HG02763 (cell line): Measurements from ENCODE around the gene KCNQ5.
A peak's percentile ranks its signal among the peaks of the same experiment; 100 is the strongest.
"Not testable (repeated sequence)": the region's sequence is repeated elsewhere in the genome, so short reads cannot be mapped to it uniquely, and the experiment has no call there.

Experiments
- ATAC-seq: cut with Tn5 transposase; IDR thresholded peaks from one replicate; pipeline ENCODE4 v1.9.1; 2021; ENCODE audit warnings: mild to moderate bottlenecking, moderate library complexity; ENCODE audit not compliant: unreplicated experiment

KCNQ5 gene

DNA sequence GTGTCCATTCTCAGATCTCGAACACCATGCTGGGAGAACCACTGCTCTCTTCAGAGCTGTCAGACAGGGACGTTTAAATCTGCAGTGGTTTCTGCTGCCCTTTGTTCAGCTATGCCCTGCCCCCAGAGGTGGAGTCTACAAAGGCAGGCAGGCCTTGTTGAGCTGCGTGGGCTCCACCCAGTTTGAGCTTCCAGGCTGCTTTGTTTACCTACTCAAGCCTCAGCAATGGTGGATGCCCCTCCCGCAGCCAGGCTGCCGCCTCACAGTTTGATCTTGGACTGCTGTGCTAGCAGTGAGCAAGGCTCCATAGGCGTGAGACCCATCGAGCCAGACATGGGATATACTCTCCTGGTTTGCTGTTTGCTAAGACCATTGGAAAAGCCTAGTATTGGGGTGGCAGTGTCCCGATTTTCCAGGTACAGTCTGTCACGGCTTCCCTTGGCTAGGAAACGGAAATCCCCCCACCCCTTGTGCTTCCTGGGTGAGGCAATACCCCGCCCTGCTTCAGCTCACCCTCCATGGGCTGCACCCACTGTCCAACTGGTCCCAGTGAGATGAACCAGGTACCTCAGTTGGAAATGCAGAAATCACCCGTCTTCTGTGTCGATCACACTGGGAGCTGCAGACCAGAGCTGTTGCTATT is 362.4 kb downstream of the KCNQ5 start:
- ATAC-seq: not testable (repeated sequence)

DNA sequence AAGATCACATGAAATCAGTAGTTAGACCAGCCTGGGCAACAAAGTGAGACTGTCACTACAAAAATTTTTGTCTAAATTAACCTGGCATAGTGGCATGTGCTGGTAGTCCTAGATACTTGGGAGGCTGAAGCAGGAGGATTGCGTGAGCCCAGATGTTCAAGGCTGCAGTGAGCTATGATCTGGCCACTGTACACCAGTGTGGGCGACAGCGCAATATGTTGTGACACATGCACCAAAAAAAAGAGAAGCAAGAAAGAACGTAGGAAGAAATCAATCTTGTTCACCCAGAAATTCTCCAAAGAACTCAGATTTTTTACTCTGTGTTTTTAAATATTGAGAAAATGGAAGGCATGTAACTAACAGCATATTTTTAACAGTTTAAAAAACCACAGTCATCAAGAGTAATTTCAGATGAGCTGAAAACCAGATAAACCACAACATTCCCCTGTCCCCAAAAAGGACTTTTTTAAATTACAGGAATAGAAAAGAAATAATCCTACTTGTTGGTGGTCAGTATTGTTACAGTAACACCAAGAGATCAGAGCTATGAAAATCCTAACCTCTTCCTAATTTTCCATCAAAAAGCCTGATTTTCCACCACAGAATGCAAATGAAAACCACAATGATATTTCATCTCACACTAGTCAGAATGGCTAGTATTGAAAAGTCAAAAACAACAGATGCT is 363.3 kb downstream of the KCNQ5 start:
- no peak for ATAC-seq

DNA sequence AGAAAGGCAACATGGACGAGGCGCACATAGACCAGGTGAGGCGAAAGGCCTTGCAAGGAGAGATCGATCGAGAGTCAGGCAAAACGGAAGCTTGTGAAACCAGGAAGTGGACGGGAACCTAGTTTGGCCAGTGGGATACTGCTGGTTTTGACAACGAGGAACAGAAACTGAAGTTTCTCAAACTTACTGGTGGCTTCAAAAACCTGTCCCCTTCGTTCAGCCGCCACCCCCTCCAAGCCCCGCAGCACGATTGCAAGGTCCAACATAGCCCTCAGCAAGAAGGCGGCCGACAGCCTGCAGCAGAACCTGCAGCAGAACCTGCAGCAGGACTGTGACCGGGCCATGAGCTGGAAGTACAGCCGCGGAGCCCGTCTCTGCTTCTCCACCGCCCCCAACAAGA is 365.4 kb downstream of the KCNQ5 start:
- ATAC-seq: no peak

DNA sequence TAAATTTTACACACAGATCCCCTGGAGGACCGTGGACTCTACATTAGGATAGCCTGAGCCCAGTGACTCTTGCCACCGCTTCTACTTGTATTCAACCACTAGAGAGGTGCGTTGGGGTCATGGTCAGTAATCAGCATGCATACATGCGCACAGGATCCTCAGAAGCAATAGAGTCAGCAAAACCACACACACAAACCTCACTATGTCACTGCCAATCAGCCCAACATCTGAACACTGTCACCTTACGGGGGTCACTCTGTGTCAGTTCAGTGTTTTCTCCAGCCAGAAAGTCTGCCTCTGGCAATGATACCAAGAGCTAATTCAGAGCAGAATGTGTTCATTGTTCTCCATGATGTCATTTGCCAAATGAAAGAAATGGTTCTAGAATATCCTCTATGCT is 378.1 kb downstream of the KCNQ5 start:
- no peak for ATAC-seq

DNA sequence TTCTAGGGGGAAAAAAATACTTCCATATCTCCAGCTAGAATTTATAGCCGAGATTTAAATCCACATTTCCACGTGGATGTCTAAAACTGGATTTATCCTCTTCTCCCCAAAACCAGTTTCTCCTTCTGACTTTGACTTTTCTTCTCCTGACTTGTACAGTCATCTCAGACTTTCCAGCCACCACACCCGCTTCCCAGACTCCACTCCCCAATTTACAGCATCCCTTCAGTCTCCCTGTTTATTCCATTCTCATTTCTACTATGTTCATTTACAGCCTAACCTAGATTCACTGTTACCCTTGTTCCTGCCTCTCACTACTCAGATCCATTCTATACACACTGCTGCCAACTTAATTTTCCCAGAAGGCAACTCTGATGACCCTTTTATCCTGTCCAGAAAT is 378.6 kb downstream of the KCNQ5 start:
- no peak for ATAC-seq

DNA sequence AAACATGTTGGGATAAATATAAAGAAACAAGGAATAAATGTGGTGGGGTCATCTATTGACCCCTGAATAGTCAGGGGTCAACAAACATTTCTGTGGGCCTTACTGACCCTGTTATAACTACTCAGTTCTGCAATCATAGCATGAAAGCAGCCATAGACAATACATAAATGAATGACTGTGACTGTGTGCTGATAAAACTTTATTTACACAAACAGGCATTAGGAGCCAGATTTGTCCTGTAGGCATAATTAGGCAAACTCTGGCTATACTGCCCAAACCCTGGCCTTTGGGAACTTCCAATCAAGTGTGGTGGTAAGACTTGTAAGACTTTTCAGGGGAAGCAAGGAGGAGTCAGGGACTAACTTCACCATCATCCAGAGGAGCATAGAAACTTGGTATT is 380.7 kb downstream of the KCNQ5 start:
- no peak for ATAC-seq

DNA sequence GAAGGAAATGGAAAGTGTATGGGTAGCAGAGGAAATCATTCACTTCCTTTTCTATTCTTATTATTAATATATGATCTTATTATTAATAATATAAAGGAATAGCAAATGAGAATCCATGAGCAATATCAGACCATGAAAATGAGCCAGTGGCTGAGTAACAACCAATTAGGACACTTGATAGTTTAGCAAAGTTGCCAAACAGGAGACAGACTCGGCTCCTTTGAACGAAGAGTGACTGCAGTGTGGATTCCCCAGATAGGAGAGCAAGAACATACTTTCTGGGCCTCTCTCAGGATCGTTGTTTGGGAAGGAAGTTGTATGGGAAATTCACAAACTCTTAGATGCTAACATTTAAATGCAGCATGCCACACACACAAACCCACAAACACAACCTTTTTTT is 381.4 kb downstream of the KCNQ5 start:
- ATAC-seq: no peak

DNA sequence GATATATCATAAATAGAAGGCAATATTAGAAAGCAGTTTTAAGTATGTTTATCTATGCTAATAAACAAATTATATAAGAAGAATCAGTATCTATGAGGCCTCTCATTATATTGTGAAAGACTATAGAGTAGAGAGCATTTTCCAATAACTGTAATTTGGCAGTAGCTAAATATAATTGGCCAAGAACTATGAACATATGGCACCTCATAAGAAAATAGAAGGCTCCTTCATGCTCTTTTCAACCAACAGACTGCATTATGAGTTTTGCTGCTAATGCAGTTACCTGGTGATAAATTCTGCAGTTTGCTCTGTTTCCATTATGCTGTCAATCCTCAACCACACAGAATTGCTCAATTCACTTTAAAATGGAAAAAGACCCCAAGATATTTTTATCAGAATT is 382.4 kb downstream of the KCNQ5 start:
- ATAC-seq: no peak

DNA sequence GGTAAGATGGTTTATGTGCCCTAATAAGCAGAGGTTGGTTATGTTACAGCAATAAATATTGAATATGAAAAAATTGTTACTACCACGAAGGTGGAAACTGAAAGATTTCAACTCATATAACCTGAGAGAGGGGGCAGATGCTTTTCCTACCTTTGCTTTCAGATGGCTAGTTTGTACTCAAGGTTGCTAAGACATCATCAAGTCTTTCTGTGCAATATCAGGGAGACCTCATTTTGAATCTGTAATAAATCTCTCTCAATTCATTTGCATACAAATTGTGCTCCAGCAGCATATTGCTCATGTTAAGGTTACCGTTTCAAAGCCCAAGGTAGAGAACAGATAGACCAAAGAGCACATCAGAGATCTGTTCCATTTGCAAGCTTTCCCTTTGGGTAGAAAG is 383.0 kb downstream of the KCNQ5 start:
- ATAC-seq: no peak

DNA sequence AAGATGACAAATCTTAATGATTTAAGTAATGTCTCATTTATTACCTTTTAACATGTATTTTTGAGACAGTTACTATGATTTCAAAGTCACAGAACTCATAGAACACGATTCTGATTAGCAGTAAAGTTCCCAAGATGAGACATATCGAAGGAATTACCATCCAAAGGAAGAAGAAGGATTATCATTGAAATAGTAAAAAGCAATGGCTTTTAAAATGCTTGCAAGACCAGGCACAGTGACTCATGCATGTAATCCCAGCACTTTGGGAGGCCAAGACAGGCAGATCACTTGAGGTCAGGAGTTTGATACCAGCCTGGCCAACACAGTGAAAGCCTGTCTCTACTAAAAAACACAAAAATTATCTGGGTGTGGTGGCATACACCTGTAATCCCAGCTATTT is 384.3 kb downstream of the KCNQ5 start:
- ATAC-seq: no peak

DNA sequence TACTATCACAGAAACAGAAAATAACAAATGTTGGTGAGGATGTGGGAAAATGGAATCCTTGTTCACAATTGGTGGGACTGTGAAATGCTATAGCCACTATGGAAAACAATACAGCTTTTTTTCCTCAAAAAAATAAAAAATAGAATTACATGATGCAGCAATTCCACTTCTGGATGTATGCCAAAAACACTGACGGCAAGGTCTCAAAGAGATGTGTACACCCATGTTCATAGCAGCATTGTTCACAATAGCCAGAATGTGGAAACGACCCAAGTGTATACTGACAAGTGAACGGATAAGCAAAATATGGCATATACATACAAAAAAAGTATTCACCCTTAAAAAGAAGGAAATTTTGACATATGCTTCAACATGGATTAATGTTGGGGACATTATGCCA is 390.1 kb downstream of the KCNQ5 start:
- no peak for ATAC-seq

DNA sequence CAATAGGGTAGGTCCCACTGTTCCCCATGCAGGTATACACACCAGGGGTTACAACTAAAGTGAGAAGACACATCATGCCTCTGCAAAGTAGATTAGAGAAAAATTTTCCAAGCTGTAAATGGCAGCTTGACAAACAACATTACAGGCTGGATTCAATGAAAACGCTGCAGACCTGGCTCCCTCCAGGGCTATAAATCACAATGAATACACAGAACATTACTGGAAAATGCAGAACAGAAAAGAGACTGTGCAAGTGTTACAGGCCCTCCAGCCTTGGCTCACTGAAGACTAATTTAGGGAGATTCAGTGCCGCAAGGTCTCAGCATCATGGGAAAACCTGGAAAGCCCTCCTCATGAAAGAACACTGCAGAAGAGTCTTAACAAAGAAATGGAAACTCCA is 395.6 kb downstream of the KCNQ5 start:
- ATAC-seq: no peak

DNA sequence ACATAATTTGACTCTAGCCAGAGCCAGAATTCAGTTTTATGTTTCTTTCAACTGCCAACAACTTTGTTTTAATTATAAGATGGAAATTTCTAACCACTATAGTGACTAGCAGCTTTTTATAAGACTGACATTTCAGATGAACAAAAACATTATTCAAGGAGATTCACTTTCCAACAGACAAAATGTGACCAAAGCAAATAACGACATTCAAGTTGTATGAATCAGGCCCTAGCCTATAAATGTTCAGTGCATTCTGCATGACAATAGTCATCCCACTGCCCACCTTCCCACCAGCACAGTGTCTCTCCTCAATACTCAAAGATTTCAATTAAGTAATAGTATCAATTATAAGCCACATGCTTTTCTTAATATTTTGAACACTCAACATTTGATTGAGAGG is 402.7 kb downstream of the KCNQ5 start:
- no peak for ATAC-seq

DNA sequence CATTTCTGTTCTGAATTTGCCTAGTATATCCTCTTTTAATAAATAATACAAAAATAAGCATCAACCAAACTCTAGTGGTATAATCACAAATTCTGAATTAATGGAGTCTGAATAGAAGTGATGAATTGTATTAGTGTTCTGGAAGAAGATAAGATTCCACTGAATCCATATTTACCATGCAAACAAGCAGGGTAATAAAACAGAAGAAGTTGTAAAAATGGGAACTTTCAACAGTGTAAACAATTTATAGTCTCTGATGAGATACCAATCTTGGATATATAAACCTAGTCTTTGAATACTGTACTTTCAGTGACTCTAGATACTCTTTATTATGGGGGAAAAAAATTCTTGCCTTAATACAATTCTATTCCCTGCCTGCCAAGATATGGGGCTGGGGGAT is 405.8 kb downstream of the KCNQ5 start:
- ATAC-seq: no peak

DNA sequence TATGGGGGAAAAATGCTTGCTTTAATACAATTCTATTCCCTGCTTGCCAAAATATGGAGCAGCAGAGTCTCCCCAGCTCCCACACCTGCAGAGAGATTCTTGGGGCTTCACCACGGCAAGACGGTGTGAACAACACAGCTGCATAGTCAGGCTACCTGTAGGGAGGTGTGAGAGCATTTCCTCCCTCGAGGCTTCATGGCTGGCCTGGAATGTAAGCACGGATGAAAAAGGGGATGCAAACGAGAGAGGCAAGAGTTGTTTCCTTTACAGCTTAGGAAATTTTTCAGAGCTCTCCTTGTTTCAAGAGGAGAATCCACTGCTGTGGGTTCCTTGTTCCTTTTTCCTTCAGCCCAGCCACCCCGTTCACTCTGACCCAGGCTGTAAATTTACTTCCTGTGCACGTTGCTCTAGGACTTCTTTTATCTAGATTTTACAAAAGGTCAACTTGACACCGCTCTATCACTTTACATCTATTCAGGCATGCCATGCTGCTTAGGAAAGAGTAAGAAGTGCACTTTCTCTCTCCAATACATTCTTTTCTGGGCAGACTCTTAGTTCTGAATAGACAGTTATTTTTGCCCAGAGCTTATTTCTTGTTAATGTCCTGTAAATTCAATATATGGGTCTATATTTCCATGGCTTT is 406.4 kb downstream of the KCNQ5 start:
- ATAC-seq: no peak

DNA sequence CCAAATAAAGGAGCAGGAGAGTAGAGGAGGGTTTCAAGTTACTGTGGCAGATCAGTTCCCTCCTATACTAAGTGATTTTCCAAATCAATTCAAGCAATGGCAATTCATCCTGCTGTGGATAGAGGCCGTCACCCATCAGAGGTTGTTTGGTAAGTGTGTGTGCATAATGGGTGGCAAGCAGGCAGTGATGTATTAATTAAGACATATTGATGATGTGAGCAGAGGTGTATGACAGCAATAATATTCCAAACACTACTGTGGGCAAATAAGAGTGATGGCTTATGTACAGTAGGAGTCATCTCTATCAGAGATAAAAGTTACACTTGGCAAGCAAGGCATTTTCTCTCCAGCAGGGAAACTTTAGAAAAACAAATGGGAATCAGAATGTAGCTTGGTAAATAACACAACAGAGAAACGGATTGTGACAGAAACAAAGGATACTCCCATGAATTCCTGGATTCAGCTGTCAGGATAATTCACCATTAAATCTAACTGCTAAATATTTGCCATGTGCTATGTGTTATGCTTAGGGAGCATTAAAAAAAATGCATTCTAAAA is 407.1 kb downstream of the KCNQ5 start:
- no peak for ATAC-seq

DNA sequence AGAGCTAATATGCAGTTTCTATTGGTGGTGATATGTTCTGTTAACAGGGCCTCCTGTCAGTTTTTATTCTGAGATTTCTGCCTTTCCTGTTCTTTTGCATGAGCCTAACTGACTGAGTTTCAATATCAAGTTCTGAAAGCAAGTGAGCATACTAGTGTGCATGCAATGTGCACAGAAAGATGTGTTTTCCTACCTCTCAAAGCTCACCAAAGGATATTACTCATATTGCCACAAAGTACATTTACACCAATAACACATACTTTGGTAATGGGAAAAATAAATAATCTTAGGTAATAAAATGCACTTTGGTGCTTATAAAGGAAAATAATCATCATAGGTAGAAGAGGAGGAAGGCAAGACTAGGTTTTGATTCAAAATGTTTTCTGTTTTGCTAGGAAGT is 408.4 kb downstream of the KCNQ5 start:
- ATAC-seq: peak; percentile 63

DNA sequence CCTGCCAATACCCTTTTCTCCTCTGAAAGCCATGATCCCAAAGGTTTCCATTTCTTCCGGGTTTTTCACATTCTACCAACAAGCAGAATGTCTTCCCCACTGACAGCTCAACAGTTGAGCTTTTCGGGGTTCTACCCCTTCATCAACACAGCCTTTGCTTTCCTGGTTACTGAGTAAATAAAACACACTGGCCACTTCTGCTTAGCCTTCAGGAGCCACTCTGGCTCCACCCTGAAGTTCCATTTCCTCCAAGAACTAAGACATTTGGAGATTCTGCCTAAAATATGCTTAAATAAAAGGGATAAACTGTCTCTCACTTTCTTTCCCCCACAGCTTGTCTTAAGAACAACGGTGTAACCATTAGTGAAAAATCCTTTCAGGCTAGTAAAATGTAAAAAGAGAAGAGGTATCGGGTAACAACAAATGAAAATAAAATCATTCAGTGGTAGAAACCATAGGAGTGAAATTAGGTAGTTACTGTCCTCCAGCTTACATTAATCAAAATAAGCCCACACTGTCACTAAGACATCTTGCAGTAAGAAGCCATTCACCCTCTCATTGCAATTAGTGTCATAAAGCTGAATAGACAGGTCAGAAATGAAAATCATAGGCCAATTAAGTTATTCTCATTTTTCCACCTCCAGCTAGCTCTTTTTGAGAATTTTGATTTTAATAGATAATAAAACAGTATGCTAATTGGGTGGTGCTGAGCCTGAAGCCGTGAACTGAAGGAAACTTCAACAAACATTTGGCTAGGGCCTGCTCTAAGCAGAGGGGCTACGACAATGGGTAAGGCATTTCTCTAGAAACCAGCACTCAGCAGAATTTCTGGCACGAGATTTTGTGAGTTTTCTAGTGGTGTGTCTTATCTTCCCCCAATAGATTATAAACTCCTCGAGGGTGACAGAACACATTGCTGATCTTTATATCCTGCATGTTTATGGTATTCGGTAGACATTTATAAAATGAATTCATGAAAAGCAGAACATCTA is 409.2 kb downstream of the KCNQ5 start:
- ATAC-seq: no peak

DNA sequence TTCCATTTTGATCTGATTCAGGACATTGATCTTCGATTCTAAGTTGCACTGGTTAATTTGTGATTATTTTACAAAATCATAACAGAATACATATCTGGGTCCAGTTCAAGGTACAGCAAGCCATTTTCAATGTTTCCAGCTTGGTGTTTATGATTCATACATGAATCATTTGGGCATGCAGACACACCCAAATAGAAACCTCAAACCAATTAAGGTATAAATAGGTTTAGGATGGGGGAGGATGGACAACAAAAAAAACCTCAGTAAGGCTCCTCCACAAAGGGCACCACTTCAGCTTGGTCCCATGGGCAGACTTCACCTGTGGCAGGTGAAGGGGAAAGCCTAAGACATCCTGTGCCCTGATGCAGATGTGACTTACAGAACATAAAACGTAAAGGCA is 410.7 kb downstream of the KCNQ5 start:
- no peak for ATAC-seq

DNA sequence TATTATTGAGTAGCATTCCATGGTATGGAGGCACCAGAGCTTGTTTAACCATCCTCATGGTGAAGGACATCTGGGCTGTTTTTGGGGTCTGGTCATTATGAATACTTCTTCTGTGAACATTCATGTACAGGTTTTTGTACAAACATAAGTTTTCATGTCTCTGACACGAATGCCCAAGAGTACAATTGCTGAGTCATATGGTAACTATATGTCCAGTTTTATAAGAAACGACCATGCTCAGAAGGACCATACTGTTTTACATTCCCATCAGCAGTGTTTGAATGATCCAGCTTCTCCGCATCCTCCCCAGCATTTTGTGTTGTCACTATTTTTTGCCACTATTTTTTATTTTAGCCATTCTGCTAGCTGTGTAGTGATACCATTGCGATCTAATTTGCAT is 414.8 kb downstream of the KCNQ5 start:
- ATAC-seq: no peak

DNA sequence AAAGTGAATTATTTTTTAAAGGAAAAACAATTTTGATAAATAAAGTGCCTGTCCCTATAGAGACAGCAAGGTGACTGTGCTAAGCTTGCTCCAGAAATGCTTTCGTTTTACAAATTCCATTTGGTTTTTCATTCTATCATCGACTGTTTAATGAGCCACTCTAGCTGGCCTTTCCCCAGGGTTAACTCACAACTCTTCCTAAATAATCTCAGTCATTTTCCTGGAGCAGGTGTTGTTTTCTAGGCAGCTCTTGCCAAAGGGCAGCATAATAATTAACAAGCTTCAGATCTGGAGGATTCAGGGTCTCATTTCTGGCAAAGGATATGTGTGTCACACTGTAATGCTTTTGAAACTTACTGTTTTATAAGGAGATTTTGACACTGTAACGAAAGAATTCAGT is 419.2 kb downstream of the KCNQ5 start:
- ATAC-seq: no peak
